Lower leg skin (tissue), 3 donors: ENCODE results near the gene ARHGAP35.

Source experiments
- CTCF ChIP-seq, 3 donors: fragments of 450-650 bp; IDR thresholded peaks; one replicate each; pipeline ENCODE4 v1.5.1; 2016; ENCODE audit warnings: antibody characterized with exemption in 3 of 3, mild to moderate bottlenecking in 3 of 3, moderate library complexity in 2 of 3
- POLR2A ChIP-seq, 2 donors: fragments of 450-650 bp; IDR thresholded peaks; one replicate each; pipeline ENCODE4 v1.6.1; 2016 to 2017; ENCODE audit warnings: antibody characterized with exemption in 2 of 2, mild to moderate bottlenecking in 1 of 2, moderate library complexity in 1 of 2

- TF ChIP-seq CTCF (IDR thresholded peaks at IDR 0.05) (no peak), POLR2A (IDR thresholded peaks at IDR 0.05) (no peak)
These were observed 18.0 kb downstream of the ARHGAP35 start for GRCh38 chr19:46878613-46879375.
